Measurements from ENCODE around the gene AGFG2.
"Not testable (repeated sequence)": the region's sequence is repeated elsewhere in the genome, so short reads cannot be mapped to it uniquely, and the experiment has no call there.

AGFG2 gene

DNA sequence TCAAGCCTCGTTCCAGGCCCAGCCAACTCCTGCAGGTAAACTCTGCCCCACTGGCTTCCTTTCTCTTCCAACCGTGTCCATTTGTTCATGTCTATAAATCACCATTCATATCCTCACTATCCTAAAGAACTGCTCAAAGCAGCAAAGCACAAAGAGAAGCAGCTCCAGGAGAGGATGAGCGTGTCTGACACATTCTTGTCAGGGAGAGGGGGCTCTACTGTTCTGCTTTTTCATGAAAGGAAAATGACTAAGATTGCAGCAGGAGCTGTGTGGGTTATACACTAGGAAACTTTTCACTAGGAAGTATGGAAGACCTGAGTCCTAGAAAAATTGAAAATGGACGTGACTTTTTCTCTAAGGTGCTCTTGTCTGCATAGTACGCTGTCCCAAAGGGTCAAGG, 16.7 kb downstream of the AGFG2 start:
- no peak for DNase-seq

DNA sequence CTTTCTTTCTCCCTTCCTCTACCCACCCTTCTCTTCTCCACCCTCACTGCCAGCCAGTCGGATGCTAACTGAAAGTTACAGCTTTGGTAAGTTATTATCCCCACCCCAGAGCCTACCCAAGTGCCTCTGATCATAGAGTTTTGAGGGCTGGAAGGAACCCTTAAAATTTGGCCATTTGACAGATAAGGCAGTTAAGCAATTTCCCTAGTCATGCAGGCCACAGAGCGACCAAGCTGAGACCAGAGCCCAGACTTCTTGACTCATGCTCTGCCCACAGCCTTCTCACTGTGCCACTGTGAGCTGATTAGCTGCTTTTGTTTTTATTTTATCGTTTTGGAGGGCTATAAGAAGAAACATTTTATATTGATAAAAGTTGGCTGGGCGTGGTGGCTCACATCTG, 17.5 kb downstream of the AGFG2 start:
- no peak for DNase-seq

DNA sequence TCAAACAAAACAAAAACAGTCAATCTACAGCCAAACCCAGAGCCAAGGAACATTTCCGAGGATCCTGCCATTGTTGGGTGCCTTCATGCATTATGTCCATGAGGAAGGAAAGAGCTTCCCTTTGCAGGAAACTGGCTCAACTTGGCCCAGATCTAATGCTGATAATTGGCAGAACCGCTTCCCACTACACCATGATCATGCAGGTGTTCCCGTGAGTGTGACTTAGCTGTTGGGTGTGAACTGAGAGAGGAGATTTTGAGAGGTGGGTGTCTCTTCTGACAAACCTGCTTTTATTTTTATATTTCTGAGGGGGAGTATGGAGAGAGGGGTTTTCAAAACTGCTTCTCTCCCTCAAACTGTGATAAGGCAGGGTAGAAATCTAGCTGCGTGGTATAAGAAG, 20.1 kb downstream of the AGFG2 start:
- no peak for DNase-seq

DNA sequence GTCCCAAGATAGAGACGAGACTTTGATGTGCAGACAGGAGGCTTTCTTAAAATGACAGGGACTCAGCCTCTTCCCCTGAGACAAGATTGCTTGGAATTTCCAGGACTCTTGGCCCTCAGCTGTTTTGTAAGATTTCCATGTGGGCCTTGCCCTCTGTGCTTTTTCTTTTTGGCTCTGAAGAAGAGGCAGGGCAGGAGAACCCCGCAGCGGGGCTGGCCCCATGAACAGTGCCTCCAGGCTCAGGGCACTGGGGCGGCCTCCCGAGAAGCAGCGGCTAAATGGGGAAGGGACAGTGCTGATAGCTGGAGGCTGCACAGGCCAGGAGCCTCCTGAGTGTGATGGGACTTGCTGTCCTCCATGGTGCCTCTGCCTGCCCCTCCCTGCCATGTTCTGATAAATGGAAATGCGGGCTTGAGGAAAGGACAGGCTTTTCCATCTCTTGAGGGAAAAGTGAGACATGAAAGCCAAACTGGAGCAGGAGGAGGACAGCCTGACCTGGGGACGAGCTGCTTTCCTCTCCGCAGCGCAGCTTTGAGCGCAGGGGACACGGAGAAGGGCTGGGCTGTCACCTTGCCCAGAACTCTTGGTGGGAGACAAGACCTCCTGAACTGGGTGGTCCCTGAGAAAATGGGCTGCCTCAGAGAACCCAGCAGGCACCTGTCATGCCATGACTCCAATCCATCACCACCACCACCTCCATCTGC, 22.6 kb downstream of the AGFG2 start:
- no peak for DNase-seq

DNA sequence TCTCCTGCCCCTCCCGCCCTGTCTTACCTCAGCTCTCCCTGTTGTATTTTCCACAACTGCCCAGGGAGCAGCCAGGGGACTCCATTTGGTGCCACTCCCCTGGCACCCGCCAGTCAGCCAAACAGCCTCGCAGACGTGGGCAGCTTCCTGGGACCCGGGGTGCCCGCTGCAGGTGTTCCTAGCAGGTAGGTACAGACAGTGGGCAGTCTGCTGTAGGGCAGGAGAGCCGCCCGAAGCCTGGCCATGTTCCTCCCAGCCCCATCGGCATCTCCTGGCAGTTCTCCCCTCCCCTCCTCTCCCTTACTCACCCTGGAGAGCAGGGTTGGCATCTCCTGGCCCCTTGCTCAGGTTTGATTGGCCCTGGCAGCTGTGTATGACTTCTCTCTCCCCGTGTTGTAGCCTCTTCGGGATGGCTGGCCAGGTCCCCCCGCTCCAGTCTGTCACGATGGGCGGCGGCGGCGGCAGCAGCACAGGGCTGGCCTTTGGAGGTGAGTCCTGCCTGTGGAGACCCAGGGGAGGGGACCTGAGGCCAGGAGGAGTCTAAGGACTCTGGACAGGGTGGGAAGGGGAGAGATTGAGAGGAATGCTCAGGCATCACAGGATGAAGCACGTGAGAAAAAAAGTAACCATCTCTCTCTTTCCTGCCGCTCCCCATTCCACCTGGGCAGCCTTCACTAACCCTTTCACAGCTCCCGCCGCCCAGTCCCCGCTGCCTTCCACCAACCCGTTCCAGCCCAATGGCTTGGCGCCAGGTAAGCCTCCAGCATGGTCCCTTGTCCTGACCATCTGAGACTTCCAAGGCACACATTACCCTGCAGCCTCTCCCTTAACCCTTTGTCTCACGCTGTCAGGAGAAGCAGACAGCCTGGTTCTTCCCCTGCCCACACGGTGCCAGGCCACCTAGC, 23.4 kb downstream of the AGFG2 start:
- DNase-seq: no peak

DNA sequence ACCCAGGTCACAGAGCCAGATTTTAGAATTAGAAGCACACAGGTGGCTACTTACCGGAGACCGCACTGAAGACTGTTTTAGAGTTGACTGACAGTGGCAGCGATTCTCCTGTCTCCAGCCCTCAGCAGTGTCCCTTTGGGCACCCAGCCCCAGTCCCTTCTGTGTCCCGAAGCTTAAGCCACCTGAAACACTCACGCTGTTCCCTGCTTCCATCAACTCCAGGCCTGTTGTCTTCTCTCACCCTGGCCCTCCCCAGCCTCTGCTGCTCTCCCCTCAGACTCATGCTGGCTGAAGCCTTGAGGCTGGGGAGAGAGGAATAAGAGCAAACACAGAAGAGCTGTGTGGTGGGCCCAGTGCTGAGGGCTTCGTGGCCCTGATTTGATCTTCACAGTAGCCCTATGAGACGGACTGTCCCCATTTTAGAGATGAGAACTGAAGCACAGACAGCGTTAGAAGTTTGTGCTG, 24.1 kb downstream of the AGFG2 start:
- DNase-seq: no peak

DNA sequence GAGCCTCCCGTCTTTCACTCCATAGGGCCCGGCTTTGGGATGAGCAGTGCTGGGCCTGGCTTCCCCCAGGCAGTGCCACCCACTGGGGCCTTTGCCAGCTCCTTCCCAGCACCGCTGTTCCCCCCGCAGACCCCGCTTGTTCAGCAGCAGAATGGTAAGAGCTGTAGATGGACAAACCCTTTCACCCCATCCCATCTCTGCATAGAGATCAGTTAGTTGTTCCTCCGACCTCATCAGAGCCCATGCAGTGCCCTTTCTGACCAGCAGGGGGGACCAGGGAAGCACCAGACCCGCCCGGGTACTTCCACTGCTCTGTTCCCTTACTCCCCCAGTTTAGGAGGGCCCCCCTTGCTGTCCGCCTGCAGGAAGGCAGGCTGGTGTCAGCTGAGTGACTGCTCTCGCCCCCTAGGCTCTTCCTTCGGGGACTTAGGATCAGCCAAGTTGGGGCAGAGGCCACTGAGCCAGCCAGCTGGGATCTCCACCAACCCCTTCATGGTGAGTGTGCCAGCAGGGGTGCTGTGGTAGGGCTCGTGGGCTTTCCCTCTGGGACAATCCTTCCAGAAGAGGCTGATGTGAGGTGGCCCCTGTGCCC, 24.9 kb downstream of the AGFG2 start:
- DNase-seq: peak; percentile 81

DNA sequence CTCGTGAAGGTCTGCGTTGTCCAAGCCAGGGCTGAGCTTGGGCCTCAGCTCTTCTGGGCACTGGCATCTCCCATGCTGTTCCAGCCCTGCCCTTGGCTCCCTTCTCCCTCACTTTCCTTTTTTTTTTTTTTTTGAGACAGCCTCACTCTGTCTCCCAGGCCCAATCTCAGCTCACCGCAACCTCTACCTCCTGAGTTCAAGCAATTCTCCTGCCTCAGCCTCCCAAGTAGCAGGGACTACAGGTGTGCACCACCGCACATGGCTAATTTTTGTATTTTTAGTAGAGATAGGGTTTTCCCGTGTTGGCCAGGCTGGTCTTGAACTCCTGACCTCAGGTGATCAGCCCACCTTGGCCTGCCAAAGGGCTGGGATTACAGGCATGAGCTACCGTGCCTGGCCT, 25.4 kb downstream of the AGFG2 start:
- DNase-seq: not testable (repeated sequence)

DNA sequence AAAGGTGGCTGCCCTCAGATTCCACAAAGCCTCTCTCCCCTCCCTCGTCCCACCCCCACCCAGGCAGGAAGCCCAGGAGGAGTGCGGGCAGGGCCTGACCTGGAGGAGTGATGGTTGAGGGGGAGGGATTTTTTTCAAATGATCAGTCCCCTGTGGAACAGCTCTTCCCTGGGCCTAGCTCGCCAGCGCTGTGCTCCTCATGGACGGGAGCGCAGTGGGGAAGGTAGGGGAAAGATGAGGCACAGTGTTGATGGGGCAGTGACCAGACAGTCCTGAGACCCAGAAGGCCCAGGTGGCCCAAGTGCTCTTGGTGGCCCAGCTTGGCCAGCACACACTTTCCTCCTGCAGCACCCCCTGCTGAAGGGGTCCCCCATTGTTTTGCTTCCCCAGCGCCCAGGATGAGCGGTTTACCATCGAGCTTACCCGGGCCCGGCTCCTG, 26.1 kb downstream of the AGFG2 start:
- no peak for DNase-seq

DNA sequence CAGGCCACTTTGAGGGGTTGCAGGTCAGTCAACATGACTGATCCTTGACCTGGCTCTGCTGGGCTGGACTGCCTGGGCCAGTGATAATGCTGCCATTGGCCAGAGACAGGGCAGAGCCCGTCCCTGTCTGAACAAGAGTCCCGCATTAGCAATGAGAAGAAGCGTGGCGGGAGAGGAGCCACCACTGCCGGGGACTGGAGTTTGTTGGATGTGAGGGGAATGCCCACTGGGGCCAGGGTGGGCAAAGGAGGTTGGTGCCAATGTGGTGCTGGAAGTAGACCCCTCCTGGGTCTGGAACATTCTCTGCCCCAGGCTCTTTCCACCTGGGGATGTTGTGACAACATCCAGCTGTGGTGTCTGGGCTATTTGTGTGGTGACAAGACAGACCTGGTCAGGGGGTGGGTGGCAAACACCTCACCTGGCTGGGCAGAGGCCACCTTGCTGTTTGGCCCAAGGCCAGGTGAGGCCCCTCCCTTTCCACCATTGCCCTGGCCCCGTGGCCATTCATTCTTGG, 27.1 kb downstream of the AGFG2 start:
- DNase-seq: no peak

DNA sequence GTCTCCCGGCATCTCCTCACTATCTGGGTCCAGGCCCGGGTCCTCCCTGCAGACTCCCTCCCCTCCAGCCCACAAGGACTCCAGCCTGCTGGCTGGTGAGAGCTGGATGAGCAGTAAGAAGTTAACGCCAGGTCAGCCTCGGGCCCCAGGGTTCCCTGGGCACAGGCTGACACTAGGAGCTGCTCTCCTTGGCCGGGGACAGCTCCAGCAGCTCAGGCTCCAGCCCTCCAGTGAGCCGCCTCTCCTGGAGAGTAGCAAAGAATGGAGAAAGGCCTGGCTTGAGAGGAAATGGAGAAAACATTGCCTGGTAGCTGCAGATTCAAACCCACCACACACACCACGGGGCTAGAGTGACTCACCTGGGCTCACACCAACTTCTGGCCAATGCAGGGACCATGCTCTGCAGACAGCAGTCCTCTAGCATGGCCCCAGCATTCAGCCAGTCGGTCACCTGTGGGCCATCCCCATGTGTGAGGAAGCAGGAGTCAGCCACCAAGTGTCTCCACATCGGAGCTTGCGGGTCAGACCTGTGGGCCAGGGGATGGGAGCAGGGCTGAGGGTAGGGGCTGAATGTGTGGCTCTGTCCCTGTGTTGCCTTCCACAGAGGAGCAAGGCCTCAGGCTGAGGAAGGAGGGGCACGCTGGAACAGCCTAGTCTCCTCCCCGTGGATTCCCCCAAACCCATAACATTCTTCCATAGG, 28.2 kb downstream of the AGFG2 start:
- DNase-seq: no peak

DNA sequence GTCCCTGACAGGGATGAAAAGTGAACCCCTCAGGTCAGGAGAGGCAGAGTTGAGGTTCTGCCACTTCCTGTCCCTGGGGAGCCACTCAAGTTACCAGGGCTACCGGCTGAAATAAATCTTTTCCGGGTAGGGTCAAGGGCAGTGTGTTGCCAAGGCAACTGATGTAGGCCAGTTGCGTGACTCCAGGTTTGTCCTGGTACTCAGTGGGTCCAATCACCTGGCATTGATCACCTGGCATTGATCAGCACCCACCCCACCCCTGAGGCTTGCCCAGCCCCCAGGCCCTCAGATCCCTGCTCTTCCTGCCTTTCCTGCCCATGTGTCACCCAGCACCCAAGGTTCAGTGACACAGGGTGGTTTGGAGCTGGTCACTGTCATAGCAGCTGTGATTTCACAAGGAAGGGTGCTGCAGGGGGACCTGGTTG, 28.8 kb downstream of the AGFG2 start:
- no peak for DNase-seq

DNA sequence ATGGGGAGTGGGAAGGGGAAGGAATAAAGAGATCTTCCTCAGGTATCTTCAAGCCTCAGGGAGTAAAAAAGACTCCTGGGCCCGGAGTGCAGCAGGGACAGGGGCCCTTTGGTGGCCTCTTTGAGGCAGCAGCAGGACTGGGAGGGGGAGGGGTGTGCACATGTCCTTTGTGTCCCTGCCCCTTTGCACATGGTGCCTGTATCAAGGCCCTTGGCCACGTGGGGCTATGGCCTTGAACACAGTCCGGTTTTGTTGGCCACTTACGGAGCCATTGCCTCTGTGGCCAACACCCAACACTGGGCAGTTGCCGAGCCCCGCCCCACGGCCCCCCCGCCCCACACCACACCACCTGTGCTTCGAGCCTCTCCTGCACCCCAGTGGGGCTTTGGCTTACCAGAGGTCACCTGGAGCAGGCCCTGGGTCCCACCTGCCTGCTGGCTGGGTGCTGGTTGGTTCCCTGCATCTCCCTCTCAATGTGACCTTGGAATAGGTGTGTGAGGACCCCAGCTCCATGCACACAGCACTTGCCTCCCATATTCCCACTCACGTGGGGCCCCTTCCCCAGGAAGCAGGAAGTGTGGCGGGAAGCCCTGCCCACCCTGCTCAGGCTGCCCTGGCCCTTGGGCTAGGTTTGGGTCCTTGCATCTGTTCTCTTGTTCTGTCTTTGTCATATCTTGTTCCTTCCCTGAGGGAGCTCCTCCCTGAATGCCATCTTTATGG, 29.3 kb downstream of the AGFG2 start:
- DNase-seq: no peak

DNA sequence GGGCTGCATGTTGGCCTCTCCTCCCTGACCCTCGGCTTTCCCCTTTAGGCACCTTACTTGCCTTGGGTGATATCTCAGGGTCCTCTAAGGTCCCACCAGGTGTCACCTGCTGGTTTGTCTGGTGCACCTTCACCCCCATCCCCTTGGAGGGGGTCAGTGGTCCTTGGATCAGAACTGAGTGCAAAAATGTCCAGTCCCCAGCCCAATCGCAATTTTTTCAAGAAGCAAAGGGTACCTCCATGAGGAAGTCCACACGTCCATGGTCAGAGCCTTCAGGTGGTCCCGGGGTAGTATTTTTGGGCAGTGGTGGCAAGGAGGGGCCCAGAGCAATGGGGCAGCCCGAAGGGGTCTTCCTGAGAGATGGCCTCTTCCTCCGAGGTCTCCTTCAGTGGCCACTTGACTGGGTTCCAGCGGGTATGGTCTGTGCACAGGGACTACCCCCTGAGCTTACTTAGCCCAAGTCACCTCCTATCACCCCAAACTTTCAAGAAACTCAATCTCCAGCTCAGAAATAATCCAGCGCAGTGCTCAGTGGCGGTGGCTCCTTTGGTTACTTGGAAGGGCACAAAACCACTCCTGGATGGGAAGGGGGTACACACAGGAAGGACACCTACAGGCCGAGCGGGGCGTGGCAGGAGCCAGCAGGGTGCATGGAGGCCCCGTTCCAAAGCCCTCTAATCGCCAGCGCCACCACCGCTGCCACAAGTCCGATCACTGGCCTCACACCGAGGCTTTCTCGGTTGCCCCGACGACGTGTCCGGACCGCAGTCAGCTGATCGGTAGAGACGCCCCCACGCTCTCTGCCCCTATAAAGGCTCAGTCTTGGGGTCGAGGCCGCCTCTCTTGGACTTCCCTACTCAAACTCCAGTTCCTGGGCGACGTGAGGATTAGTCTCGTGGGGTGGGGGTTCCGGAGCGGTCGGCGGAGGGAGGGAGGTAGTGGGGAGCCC, 30.2 kb downstream of the AGFG2 start:
- peak; percentile 58 for DNase-seq

DNA sequence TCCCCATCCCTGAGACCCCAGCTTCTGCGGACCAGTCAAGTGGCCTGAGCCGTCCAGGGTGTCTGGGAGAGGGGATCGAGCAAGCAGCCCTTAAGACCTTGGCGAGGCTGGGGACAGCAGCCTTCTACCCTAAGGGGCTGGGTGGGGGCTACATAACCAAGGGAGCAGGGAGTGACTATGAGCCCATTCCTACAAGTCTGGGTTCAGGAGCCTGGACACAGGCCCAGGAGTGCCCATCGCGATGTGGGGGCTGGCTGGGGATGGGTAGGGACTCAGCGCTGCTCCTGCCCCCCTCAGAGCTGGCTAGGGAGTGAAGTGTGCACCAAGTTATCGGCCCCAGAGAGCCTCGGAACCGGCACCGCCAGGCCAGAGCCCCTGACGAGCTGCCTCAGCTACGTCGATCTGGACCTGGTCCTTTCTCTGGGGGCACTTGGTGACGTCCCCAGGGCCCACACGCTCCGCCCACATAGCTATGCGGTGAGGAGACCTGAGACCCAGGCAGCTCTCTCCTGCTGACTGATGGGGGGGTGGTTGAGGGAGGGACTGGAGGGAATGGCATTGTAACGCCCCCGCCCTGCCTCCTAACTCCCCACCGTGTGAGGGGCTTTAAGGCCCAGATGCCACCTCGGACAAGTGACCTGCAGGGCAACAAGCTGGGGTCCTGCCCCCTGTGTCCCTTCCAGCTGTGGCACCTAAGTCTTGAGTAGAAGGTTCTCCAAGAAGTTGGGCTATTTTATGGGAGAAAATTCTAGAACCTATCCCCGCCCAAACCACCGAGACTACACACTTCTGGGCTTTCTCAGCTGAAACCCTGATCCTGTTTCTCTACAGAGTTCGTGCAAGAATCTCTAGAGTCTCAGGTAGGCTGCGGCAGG, 32.2 kb downstream of the AGFG2 start:
- no peak for DNase-seq

DNA sequence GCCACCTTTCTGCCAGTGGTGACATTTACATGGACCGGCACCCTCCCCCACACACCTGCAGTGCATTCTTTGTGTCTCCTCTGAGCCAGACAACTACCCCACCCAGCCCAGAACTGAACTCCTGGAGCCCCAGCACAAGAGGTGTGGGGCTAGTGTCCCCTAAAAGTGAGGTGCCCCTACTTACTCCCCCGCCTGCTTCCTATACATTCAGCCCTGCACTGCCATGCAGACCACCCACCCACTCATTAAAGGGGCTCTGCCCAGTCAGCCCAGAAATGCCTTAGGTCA, 32.8 kb downstream of the AGFG2 start:
- DNase-seq: no peak

DNA sequence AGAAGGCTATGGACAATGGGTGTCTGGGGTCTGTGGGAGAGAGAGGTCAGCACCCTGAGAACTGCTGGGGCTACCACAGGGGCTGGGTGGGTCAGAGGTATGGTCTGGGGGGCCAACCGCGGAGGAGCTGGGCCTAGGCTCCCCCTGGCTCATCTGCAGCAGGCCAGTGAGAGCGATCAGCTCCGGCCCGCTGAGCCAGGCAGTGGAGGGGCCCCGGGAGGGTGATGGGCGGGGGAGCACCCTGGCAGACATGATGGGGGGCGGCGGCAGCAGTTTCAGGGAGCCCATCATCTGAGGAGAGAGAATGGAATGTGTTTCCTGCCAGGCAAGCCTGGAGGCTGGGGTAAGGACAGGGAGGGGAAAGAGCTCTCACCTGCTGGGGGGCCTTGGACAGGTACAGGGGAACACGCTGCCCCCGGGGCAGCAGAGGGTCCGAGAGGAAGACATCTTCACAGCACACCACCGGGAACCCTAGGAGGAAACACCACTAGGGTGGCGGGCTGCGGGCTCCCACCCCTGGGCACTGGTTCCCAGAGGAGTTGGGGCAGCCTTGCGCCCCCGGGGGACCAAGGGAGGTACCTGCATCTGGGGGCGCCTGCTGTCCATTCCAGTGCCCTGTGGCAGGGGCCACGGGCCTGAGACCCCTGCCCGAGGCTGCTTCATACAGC, 33.4 kb downstream of the AGFG2 start:
- no peak for DNase-seq

DNA sequence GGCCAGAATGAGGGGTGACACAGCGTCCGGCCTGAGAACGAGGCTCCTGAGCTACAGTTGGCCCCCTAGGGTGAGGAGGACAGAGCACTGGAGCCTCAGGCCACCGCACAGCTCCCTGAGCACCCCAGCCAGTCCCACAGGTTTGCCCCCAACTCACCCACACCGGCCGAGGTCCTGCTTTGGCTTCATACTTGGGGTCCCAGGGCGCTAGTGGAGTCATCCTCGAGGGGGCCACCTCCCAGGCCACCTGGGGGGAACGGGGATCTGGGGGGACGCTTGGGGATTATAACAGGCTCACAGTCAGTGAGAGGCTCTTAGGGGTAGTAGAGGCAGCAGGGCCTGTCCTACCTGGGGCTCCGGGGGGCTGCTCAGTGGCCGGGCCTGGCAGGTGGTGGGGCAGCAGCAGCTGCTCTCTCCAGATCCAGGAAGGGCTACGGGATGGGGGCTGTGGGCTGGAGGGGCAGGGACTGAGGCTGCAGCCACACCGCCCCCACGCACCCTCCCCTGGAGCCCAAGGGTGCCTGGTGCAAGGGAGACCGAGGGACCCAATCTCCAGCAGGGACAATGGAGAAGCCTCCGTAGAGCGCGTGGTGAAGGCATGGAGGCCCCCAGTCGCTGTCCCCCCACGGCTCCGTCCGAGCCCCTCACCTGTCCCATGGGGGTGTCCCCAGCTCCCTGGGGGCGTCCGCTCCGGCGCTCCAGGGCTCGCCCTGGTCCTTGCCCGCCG, 34.1 kb downstream of the AGFG2 start:
- no peak for DNase-seq
